ENCODE measurements around the gene C9orf50. TPM values are rescaled to one million over a fixed set of nuclear protein-coding genes. Genes with fewer than 3 reads are reported as not detected.

C9orf50 gene, protein sequence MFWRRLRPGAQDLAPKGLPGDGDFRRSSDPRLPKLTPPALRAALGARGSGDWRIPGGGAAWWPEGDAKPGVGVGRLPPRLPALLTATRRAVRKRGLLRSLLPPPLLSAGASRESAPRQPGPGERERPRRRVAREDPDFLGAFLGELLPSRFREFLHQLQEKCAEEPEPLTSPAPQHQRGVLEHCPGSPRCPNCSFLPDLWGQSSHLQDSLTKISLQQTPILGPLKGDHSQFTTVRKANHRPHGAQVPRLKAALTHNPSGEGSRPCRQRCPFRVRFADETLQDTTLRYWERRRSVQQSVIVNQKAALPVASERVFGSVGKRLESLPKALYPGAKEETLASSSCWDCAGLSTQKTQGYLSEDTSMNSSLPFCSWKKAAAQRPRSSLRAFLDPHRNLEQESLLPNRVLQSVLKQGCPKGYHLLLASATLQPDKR
- total RNA-seq: 0.13 and 0.19 TPM in 2 replicates

GRCh38 chr9:129620669-129621295 is at the start of gene C9orf50:
TSS of gene C9orf50 (minus strand) at chr9:129621101. CDS start at chr9:129620574, 527 bp downstream.

DNA sequence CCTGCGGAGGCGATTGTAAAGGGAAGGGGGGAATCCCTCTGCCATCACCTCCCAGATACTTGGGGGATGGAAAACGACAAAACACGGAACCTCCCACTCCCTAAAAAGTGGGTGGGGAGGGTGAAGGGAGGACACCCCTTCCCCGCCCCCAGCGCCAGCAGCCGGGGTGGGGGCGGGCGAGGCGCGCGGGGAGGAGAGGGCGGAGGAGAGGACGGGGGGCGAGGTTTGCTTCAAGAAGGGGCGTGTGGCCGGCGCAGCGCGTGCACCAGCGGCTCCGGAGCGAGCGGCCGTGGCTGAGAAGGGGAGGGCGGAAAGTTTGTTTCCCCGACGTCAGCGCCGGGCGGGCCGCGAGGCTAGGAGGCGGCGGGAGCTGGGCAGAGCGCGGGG is 44.5 kb upstream of the C9orf50 start, which contains the start of gene PRRX2:
PRRX2 (plus strand) TSS at position 259 of the 387 bp plus-strand sequence. CDS start 221 bp downstream, outside the sequence.

DNA sequence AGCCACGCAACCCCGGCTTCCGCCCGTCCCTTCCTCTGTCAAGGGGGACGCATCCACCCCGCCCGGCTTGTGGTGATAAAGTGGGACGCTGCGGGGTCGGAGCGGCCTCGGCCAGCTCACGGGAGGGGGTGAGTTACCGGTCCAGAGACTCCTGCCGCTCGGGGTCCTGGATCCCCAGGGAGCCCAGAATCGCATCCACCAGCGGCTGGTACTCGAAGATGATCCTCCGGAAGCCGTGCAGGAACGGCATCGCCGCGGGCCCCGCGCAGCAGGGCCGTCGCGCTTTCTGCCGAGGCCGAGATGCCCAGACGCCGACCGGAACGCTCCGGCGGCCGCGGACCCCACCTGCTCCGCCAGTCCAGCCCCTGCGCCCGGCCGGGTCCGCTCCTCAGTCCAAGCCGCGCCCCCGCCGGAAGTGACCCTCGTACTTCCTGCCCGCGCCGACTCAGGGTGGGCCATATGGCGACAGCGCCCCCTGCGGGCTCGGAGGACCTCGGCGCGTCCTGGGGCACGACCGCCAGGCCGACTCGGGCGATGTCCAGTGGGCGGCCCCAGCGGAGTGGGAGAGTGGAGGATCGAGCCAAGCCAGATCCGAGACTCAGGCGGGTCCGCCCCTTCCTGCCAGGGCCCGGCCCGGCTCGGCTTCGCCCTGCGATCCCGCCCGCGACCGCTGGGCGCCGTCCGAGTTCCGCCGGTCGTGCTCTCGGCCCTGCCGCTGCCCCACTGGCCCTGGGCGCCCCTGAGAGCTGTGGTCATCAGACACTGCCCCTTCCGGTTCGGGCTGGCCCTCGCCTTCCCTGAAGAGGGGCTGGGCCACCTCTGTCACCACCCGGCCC is 21.1 kb upstream of the C9orf50 start, which contains the start of gene ASB6:
ASB6 (minus strand) TSS at position 402 of the 836 bp plus-strand sequence; CDS start at position 250, 152 bp downstream.

DNA sequence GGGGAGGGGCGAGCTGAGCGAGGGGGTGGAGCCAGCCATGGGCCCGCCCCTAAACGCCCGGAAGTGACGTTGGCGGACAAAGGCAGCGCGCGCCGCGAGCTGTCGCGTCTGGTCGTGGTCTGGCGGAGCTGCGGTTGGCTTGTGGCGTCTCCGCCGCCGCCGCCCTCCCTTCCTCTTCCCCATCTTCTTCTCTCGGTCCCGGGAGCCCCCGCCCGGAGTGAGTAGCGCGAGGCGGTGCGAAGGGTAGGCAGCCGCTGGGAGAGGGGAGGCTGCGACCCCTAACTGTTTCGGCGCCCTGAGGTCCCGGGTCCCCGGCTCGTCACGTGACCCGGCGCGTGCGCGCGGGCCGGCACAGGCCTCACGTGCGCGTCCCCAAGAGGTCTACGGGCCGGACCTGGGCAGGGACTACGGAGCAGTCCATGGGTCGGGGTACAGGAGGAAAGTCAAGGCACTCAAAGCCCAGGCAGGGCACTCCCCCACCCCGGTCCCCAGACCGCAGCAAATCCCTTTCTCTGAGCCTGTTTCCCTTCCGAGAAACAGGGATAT is 5.3 kb upstream of the C9orf50 start, which contains the start of gene NTMT1:
NTMT1 (plus strand) TSS at position 85 of the 546 bp plus-strand sequence. CDS start 6,541 bp downstream, outside the sequence.

Other genes with a start within 250 kb of the C9orf50 start
- 41.0 and 62.9 TPM in 2 replicates for gene NTMT1, start 5.1 kb upstream of the C9orf50 start, total RNA-seq
- gene ASB6, start 21.1 kb upstream of the C9orf50 start, total RNA-seq: 13.0 and 18.0 TPM in 2 replicates
- gene PRRX2, start 44.5 kb upstream of the C9orf50 start, total RNA-seq: 29.0 and 32.8 TPM in 2 replicates
- 1.9 and 4.4 TPM in 2 replicates for gene PTGES, start 131.9 kb upstream of the C9orf50 start, total RNA-seq
- gene TOR1B, start 182.1 kb upstream of the C9orf50 start, total RNA-seq: 21.8 and 28.7 TPM in 2 replicates
- 24.9 and 27.1 TPM in 2 replicates for gene TOR1A, start 203.0 kb upstream of the C9orf50 start, total RNA-seq
- gene C9orf78, start 214.2 kb upstream of the C9orf50 start, total RNA-seq: 51.7 and 94.2 TPM in 2 replicates
- gene USP20, start 214.4 kb upstream of the C9orf50 start, total RNA-seq: 8.7 and 9.0 TPM in 2 replicates

Data from aortic smooth muscle cell (primary cell).